HUES64 (cell line): Measurements from ENCODE around the gene ROR2.

Experiments
- H3K27ac ChIP-seq: 2 replicates; pipeline ENCODE4 v1.7.0; 2013; ENCODE audit warnings: low read depth, low read length, inconsistent platforms
- H3K27me3 ChIP-seq: 2 replicates; pipeline ENCODE4 v1.6.1; 2013; ENCODE audit warnings: mild to moderate bottlenecking, low read length; ENCODE audit not compliant: insufficient read depth
- H3K36me3 ChIP-seq: 2 replicates; pipeline ENCODE4 v1.6.1; 2013; ENCODE audit warnings: mild to moderate bottlenecking, low read length; ENCODE audit not compliant: insufficient read depth
- H3K4me1 ChIP-seq: 2 replicates; pipeline ENCODE4 v1.6.1; 2013; ENCODE audit warnings: mild to moderate bottlenecking, low read length, moderate library complexity; ENCODE audit not compliant: insufficient read depth
- H3K4me3 ChIP-seq: 2 replicates; pipeline ENCODE4 v1.5.1; 2013; ENCODE audit warnings: mild to moderate bottlenecking, low read length, moderate library complexity
- H3K9ac ChIP-seq: 2 replicates; pipeline ENCODE4 v1.6.1; 2013; ENCODE audit warnings: mild to moderate bottlenecking, low read depth, low read length
- H3K9me3 ChIP-seq: 2 replicates; pipeline ENCODE4 v1.6.1; 2013; ENCODE audit warnings: low read depth, low read length; ENCODE audit not compliant: insufficient read depth
- WGBS: fragments of 150-250, 120-280 bp; methylation state at CpG from one replicate; pipeline ENCODE4 v1.1.7; 2013; ENCODE audit warnings: missing lambda C conversion rate; 5-methylcytosine and 5-hydroxymethylcytosine counted together

ROR2 gene

DNA sequence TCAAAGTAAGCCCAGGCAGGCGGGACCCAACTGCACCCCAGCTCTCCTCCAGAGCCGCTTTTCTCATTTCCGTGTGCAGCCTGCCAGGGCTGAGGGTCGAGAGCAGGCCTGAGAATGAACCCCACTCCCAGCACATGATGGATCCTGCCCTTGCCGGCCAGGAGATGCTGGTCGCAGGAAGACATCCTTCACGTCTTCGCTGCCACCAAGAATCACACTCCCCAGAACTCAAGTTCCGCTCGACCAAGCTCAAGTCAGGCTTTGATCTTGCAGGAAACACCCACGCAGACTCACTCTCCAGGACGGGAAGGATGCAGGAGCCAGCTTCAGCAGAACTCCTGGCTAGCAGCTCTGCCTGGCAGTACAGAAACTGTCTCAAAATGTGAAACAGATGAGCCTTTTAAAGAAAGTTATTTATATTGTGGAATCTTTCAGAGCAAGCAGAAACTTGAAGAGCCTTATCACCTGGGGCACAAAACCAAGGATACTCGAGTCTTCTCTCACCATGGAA lies 102.4 kb downstream of the ROR2 start:
- Histone ChIP-seq H3K9me3 (no peaks in the 10 kb centered on the region), H3K4me3 (no peak overlapping the region), H3K36me3 (no peaks in the 10 kb centered on the region), H3K9ac (no peak overlapping the region), H3K4me1 (peaks cover 18% of the 10 kb centered on the region), H3K27ac (no peak overlapping the region), H3K27me3 (no peaks in the 10 kb centered on the region)
- 87% methylated on average over 13 of the region's 13 CpGs for WGBS

DNA sequence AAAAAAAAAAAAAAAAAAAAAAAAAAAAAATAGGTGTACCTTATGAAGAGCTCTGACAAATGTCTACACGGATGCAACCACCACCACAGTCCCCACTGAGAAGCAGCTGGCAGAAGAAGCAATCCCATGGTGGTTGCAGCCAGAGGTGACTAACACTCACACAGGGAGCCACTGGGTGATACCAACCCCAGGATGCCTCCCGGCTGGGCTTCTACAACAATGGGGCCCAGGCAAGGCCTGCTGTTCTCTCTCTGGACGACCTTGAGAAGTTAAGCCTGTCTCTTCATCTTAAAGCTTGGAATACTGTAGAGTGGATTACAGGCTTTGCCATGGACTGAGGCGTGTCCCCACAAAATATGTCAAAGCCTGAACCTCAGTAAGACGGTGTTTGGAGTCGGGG lies 104.1 kb downstream of the ROR2 start:
- no peaks in the 10 kb centered on the region for H3K36me3 ChIP-seq
- H3K4me1 ChIP-seq, result peaks cover 18% of the 10 kb centered on the region
- no peaks in the 10 kb centered on the region for H3K27me3 ChIP-seq
- H3K27ac ChIP-seq, result no peak overlapping the region
- H3K4me3 ChIP-seq, result no peak overlapping the region
- no peaks in the 10 kb centered on the region for H3K9me3 ChIP-seq
- no peak overlapping the region for H3K9ac ChIP-seq
- WGBS, result 91% methylated on average over 6 of the region's 6 CpGs

DNA sequence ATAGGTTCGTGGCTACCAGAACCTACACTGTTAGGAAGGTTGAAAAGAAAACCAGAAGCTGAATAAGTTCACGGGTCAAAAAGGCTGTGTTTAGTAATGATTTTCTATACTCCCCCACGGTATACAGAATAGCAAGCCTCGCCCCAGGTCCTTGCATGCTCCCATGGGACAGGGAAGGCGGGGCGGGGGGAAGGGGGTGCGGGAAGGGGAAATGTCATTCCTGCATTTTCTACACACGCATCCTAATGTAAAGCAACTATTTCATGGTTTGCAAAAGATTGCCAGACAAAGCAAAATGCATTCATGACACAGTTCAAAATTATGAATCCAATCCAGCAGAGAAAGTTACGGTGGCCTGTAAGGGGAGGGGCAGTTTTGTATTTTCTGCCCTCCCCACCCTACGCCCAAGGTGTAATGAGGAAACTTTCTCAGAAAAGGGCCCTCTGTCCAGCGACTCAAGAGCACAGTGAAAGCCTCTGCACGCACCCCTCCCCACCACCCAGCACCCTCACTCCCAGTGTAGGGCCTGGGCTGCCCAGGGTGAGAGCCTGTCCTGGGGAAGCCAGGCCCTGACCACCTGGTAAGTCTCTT lies 105.2 kb downstream of the ROR2 start:
- H3K27me3 ChIP-seq, result no peaks in the 10 kb centered on the region
- no peaks in the 10 kb centered on the region for H3K36me3 ChIP-seq
- H3K4me1 ChIP-seq, result peaks cover 18% of the 10 kb centered on the region
- H3K4me3 ChIP-seq, result no peak overlapping the region
- WGBS, result 90% methylated on average over 10 of the region's 12 CpGs
- H3K27ac ChIP-seq, result no peak overlapping the region
- no peaks in the 10 kb centered on the region for H3K9me3 ChIP-seq
- H3K9ac ChIP-seq, result no peak overlapping the region

DNA sequence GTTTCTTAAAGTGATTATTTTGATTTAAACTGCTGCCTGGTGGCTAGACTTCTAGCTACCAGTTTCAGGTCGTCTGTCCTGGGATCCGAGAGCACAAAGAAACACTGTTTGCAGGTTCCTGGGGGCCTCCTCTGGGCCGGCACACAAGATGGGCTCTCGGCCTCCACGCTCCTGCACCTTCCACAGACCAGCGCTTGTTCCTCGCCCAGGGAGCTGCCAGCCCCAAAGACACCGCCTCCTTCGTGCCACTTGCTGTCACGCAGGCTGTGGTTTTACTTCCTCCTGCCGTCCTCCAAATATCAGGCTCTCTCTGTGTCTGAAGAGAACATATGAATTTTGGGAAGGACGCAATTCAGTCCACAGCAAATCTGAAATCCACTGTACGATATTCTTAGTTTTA lies 105.8 kb downstream of the ROR2 start:
- no peak overlapping the region for H3K9ac ChIP-seq

DNA sequence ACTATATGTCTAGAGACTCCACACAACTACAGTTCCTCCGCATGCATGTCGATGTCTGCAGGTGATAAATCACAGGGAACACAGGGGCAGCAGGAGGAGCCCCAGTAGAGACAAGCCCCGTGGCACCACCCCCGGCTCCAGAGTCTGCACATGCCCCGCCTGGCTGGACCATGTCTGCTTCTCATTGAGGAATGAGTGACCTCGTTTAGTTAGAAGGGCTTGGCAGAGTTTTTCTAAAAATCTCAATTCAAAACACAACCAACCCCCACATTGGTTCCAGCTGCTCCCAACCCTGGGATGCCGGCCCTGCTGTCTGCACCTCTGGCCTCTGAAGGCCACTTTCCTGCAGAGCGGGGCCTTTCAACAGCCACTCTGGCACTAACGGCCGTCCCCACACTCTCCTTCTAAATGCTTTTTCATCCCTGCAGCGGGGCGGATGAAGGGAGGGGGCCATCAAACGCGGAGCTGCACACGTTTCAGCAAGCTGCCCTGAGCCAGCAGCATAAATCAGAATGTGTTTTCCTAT lies 106.3 kb downstream of the ROR2 start:
- Histone ChIP-seq H3K9ac (no peak overlapping the region), H3K27me3 (no peaks in the 10 kb centered on the region), H3K4me3 (no peak overlapping the region), H3K36me3 (no peaks in the 10 kb centered on the region), H3K4me1 (peaks cover 18% of the 10 kb centered on the region), H3K27ac (no peak overlapping the region), H3K9me3 (no peaks in the 10 kb centered on the region)
- WGBS, result 56% methylated on average over 14 of the region's 15 CpGs

More for the DNA sequence above, 105.8 kb downstream of the ROR2 start:
- Histone ChIP-seq H3K27me3 (no peaks in the 10 kb centered on the region), H3K36me3 (no peaks in the 10 kb centered on the region), H3K27ac (peak overlapping the region; percentile 30; the same call in 1 of the 2 replicates), H3K4me3 (no peak overlapping the region), H3K9me3 (no peaks in the 10 kb centered on the region), H3K4me1 (peaks cover 18% of the 10 kb centered on the region)
- WGBS, result 73% methylated on average over 13 of the region's 13 CpGs

DNA sequence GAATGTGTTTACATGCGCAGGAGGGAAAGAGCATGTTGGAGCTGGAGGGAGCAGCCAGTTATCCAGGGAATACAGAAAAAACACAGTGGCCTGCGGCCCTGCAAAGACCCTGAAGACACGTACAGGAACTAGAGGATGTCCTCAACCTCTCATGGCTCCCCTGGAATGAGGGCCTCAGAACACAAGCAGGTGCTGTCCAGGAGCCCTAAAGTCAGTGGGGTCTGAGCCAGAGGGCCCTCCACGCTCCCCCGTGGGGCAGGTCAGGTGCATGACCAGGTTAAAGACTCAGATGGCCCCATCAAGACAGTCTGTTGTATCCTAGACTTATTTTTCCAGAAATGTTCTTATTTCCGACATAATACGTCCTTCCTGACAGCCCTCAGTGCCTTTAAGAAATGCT lies 106.9 kb downstream of the ROR2 start:
- no peaks in the 10 kb centered on the region for H3K36me3 ChIP-seq
- H3K27ac ChIP-seq, result no peak overlapping the region
- no peak overlapping the region for H3K4me3 ChIP-seq
- 90% methylated on average over 6 of the region's 7 CpGs for WGBS
- H3K9ac ChIP-seq, result no peak overlapping the region
- H3K4me1 ChIP-seq, result peaks cover 18% of the 10 kb centered on the region
- no peaks in the 10 kb centered on the region for H3K9me3 ChIP-seq
- no peaks in the 10 kb centered on the region for H3K27me3 ChIP-seq

DNA sequence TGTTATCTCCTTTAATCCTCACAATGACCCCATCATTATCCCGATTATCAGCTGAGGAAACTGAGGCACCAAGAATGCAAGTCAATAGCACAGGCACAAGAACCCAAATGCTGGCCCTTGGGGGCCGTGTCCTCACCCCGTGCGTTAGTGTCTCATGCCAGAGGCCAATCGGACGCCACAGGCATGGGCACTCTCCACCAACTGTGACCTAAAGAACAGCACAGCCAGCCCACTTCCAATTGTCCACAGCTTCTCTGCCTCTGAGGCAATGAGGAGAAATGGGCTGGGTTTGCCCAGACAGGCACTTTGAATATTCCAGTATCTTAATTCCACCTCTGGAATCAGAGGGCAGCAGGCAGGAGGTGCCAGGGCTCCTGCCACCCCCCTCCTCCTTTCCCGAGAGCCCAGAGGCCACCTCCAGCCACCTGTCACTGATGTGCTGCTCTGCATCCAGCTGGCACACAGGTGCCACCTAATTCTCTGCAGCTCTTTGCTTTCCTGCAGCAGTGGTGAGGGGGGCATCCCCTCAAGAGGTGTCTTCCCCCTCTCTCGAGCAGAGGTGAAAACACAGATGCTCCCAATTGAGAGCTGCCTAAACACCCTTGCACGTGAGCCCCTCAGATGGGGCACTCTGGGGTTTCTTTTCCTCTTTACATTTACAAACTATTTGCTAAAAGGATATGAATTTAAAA lies 107.5 kb downstream of the ROR2 start:
- WGBS, result 76% methylated on average over 9 of the region's 9 CpGs
- no peaks in the 10 kb centered on the region for H3K27me3 ChIP-seq
- H3K4me1 ChIP-seq, result peaks cover 18% of the 10 kb centered on the region
- H3K9ac ChIP-seq, result no peak overlapping the region
- no peak overlapping the region for H3K27ac ChIP-seq
- no peaks in the 10 kb centered on the region for H3K9me3 ChIP-seq
- H3K36me3 ChIP-seq, result no peaks in the 10 kb centered on the region
- H3K4me3 ChIP-seq, result no peak overlapping the region

DNA sequence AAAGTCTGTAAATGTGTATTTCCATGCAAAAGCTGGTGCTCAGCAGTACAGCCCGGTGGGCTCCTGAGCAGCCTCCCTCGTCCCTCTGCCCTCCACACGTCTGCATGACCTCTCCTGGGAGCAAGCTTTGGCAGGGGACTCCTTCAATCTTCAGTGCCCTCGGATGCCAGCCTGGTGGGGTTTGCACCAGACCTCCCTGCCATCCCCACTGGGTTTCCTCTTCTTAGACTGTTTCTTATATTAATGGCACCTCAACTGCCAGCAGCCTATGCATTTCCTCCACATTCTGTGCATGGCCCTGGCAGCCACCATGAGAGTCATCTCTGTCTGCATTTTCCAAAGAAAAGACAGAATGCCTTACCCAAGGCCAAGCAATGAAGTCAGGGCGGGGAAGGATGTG lies 108.4 kb downstream of the ROR2 start:
- Histone ChIP-seq H3K27me3 (no peaks in the 10 kb centered on the region), H3K4me1 (peaks cover 18% of the 10 kb centered on the region), H3K4me3 (no peak overlapping the region), H3K9ac (no peak overlapping the region), H3K27ac (no peak overlapping the region), H3K9me3 (no peaks in the 10 kb centered on the region), H3K36me3 (no peaks in the 10 kb centered on the region)
- 91% methylated on average over 5 of the region's 5 CpGs for WGBS

DNA sequence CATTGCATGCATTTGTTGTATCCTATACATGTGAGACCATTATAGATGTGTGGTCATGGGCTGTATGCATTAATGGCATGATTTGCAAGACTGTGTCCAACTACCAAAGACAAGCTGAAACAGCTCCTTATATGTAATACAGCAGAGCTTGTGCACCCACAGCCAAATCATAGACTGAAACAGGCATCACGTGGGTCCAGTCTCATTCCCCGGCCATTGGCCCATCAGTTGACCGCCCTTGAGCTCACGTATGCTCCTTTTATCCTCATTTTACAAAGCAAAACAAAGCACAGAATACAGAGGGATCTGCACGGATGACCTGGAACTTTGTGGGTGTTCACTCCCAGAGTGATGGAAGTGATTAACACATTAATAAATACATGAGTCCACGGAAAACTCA lies 109.1 kb downstream of the ROR2 start:
- Histone ChIP-seq H3K36me3 (no peaks in the 10 kb centered on the region), H3K9ac (no peak overlapping the region), H3K4me3 (no peak overlapping the region), H3K4me1 (peaks cover 15% of the 10 kb centered on the region; the same call in 1 of the 2 replicates), H3K27me3 (no peaks in the 10 kb centered on the region), H3K27ac (no peak overlapping the region), H3K9me3 (no peaks in the 10 kb centered on the region)
- 90% methylated on average over 6 of the region's 6 CpGs for WGBS

DNA sequence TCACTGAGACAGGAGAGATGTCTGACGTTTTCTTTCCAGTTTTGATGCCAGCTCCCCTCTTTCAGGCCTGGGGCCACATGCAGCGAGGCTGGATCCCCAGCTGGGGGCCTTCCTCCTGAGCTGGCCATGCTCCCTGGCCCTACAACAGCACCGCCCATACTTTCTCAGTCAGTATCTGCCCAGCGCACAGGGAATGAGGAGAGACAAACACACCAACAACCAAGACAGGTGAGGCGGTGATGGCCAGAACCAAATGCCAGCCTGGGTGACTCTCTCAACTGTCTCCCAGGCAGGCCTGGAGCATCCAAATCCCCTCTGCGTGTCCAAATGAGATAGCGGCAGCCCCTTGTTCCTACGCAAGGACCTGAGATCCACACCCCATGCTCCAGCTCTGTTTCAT lies 109.6 kb downstream of the ROR2 start:
- H3K9me3 ChIP-seq, result no peaks in the 10 kb centered on the region
- no peak overlapping the region for H3K4me3 ChIP-seq
- 89% methylated on average over 8 of the region's 8 CpGs for WGBS
- H3K36me3 ChIP-seq, result no peaks in the 10 kb centered on the region
- H3K4me1 ChIP-seq, result peaks cover 15% of the 10 kb centered on the region; the same call in 1 of the 2 replicates
- H3K9ac ChIP-seq, result no peak overlapping the region
- no peak overlapping the region for H3K27ac ChIP-seq
- no peaks in the 10 kb centered on the region for H3K27me3 ChIP-seq

DNA sequence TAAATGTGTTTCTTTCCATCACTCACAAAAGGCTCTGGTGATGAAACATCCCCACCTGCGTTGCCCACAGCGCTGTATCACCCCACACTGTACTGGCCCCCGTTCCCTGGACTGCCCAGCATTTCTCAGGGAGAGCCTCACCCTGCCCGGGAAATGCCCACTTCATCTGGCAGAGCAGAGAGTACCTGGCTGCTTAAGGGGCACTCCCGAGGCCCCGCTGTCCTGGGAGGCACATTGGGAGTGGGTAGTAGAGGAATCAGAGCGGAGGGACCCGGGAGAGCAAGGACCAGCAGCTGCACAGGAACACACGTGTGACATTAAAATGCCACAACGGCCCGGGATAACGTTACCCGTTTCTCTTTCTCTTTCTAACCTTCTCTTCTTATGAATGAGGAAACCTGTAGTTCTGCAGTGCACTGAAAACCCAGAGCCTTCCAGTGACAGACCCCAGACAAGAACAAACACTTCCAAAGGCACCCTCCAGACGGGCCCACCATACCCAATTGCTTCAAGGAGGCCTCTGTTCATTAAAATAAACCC lies 110.0 kb downstream of the ROR2 start:
- Histone ChIP-seq H3K36me3 (no peaks in the 10 kb centered on the region), H3K9me3 (no peaks in the 10 kb centered on the region), H3K27ac (no peak overlapping the region), H3K4me3 (no peak overlapping the region), H3K4me1 (peaks cover 15% of the 10 kb centered on the region; the same call in 1 of the 2 replicates), H3K9ac (no peak overlapping the region), H3K27me3 (no peaks in the 10 kb centered on the region)
- WGBS, result 92% methylated on average over 14 of the region's 14 CpGs
